Neural cell (in vitro differentiated cells): ENCODE measurements around the gene SMAD9. TPM values are rescaled to one million over a fixed set of nuclear protein-coding genes. Genes with fewer than 3 reads are reported as not detected.

ENCODE experiments used
- H2AFZ ChIP-seq: fragments of 200-600, 300-800 bp; sonication (generic), shearing (Covaris generic); 2 replicates; pipeline ENCODE4 v1.6.0; 2014; ENCODE audit warnings: low read depth, mild to moderate bottlenecking, antibody characterized with exemption, low read length, moderate library complexity
- H3F3A ChIP-seq: fragments of 200-600 bp; shearing (Covaris generic); 2 replicates; pipeline ENCODE4 v1.6.1; 2016; ENCODE audit warnings: mild to moderate bottlenecking, moderate library complexity, mixed read lengths, antibody characterized with exemption, low read length; ENCODE audit not compliant: insufficient read depth, poor library complexity, severe bottlenecking
- H3K27ac ChIP-seq: fragments of 200-600, 300-800 bp; sonication (generic), shearing (Covaris generic); 2 replicates; pipeline ENCODE4 v1.5.1; 2014; ENCODE audit warnings: mild to moderate bottlenecking, low read length, moderate library complexity
- H3K27me3 ChIP-seq: fragments of 300-800, 200-600 bp; sonication (generic), shearing (Covaris generic); 2 replicates; pipeline ENCODE4 v1.6.0; 2014; ENCODE audit warnings: mild to moderate bottlenecking, low read depth, low read length, moderate library complexity; ENCODE audit not compliant: insufficient read depth
- H3K36me3 ChIP-seq: fragments of 300-800, 200-600 bp; sonication (generic), shearing (Covaris generic); 2 replicates; pipeline ENCODE4 v1.5.1; 2014; ENCODE audit warnings: mild to moderate bottlenecking, antibody characterized with exemption, low read length, moderate library complexity; ENCODE audit not compliant: insufficient read depth
- H3K4me2 ChIP-seq: fragments of 300-800, 200-600 bp; sonication (generic), shearing (Covaris generic); 2 replicates; pipeline ENCODE4 v1.6.0; 2014; ENCODE audit warnings: mild to moderate bottlenecking, low read length
- H3K4me3 ChIP-seq: fragments of 300-800, 200-600 bp; sonication (generic), shearing (Covaris generic); 2 replicates; pipeline ENCODE4 v1.5.1; 2014; ENCODE audit warnings: mild to moderate bottlenecking, low read length, moderate library complexity
- H3K79me2 ChIP-seq: fragments of 200-600 bp; shearing (Covaris generic); replicated peaks from 2 replicates; pipeline ENCODE4 v1.6.0; 2014; ENCODE audit warnings: mild to moderate bottlenecking, low read length, moderate library complexity; ENCODE audit not compliant: insufficient read depth
- H3K9ac ChIP-seq: fragments of 300-800, 200-600 bp; sonication (generic), shearing (Covaris generic); 2 replicates; pipeline ENCODE4 v1.6.1; 2016; ENCODE audit warnings: mild to moderate bottlenecking, low read length, mixed read lengths
- H3K9me2 ChIP-seq: fragments of 200-600 bp; shearing (Covaris generic); 2 replicates; pipeline ENCODE4 v1.6.1; 2016; ENCODE audit warnings: mild to moderate bottlenecking, low read length, mixed read lengths; ENCODE audit not compliant: insufficient read depth
- H3K9me3 ChIP-seq: fragments of 200-600, 300-800 bp; sonication (generic), shearing (Covaris generic); 2 replicates; pipeline ENCODE4 v1.6.1; 2016; ENCODE audit warnings: mild to moderate bottlenecking, mixed run types, low read length, moderate library complexity, mixed read lengths
- H4K20me1 ChIP-seq: fragments of 200-600 bp; shearing (Covaris generic); 2 replicates; pipeline ENCODE4 v1.6.1; 2016; ENCODE audit warnings: mild to moderate bottlenecking, mixed run types; ENCODE audit not compliant: insufficient read depth
- EP300 ChIP-seq: fragments of 450-650 bp; conservative IDR thresholded peaks from 2 replicates; pipeline ENCODE4 v1.6.1; 2014; ENCODE audit warnings: antibody characterized with exemption, mild to moderate bottlenecking, moderate library complexity; ENCODE audit not compliant: poor library complexity, severe bottlenecking
- EZH2 ChIP-seq: fragments of 200-600, 300-800 bp; shearing (Covaris generic), sonication (generic); IDR thresholded peaks from 2 replicates; pipeline ENCODE4 v1.6.1; 2014; ENCODE audit warnings: antibody characterized with exemption, low read length, borderline replicate concordance, mild to moderate bottlenecking; ENCODE audit not compliant: insufficient read depth, poor library complexity, severe bottlenecking
- MXI1 ChIP-seq: fragments of 450-650 bp; conservative IDR thresholded peaks from 2 replicates; pipeline ENCODE4 v1.6.1; 2014; ENCODE audit warnings: antibody characterized with exemption, mild to moderate bottlenecking; ENCODE audit not compliant: poor library complexity, severe bottlenecking
- POLR2AphosphoS5 ChIP-seq: IDR thresholded peaks from 2 replicates; pipeline ENCODE4 v1.6.1; 2012
- RAD21 ChIP-seq: fragments of 450-650 bp; conservative IDR thresholded peaks from 2 replicates; pipeline ENCODE4 v1.6.1; 2014; ENCODE audit warnings: antibody characterized with exemption, mild to moderate bottlenecking, moderate library complexity
- SMC3 ChIP-seq: fragments of 450-650 bp; conservative IDR thresholded peaks from 2 replicates; pipeline ENCODE4 v1.6.1; 2014; ENCODE audit warnings: antibody characterized with exemption, mild to moderate bottlenecking, moderate library complexity; ENCODE audit not compliant: poor library complexity
- TAF1 ChIP-seq: IDR thresholded peaks from 2 replicates; pipeline ENCODE4 v1.6.1; 2012; ENCODE audit warnings: low read depth
- polyA plus RNA-seq: library from polyadenylated mRNA; depleted of rRNA; stranded (reverse); fragments of >200 nt; gene quantifications from 2 replicates; pipeline ENCODE4 v1.2.3, GENCODE V29; 2014
- TF ChIP-seq, protein P1 (sequence below): fragments of 450-650 bp; IDR thresholded peaks from 2 replicates; pipeline ENCODE4 v1.5.1; 2014; ENCODE audit warnings: antibody characterized with exemption, mild to moderate bottlenecking, moderate library complexity; ENCODE audit not compliant: poor library complexity, severe bottlenecking
- TF ChIP-seq, protein P2 (sequence below): IDR thresholded peaks from 2 replicates; pipeline ENCODE4 v1.6.1; 2012; ENCODE audit warnings: borderline replicate concordance

The SMAD9 gene
- polyA plus RNA-seq, 1 donor from 2014 or later = 2.5 TPM

DNA sequence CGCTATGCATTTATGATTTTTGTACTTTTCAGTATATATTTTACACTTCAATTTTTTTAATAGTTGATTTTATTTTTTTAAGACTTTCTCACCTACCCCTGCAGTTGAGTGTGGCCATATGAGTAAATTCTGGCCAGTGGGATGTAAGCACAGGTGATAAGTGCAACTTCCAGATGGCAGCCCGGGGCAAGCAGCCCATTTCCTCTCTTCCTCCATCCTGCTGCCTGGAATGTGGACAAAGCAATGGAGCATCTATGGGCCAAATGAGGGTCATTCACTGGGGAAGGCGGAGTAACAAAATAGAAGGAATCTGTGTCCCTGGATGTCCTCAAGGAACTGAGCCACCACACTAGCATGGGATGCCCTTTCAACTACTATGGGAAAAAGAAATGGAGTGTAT, 88.7 kb downstream of the SMAD9 start:
- H3K36me3 ChIP-seq = no peaks in the 10 kb centered on the region
- no peaks in the 10 kb centered on the region for H3K79me2 ChIP-seq
- H3K9me2 ChIP-seq = no peaks in the 10 kb centered on the region
- no peak overlapping the region for H2AFZ ChIP-seq
- H3K9me3 ChIP-seq = no peaks in the 10 kb centered on the region
- H3K27ac ChIP-seq = no peak overlapping the region
- no peaks in the 10 kb centered on the region for H4K20me1 ChIP-seq
- no peaks in the 10 kb centered on the region for H3K27me3 ChIP-seq
- no peak overlapping the region for H3K4me3 ChIP-seq
- H3F3A ChIP-seq = no peaks in the 10 kb centered on the region
- no peak overlapping the region for H3K9ac ChIP-seq
- no peak overlapping the region for H3K4me2 ChIP-seq
- TF ChIP-seq, protein P1, sequence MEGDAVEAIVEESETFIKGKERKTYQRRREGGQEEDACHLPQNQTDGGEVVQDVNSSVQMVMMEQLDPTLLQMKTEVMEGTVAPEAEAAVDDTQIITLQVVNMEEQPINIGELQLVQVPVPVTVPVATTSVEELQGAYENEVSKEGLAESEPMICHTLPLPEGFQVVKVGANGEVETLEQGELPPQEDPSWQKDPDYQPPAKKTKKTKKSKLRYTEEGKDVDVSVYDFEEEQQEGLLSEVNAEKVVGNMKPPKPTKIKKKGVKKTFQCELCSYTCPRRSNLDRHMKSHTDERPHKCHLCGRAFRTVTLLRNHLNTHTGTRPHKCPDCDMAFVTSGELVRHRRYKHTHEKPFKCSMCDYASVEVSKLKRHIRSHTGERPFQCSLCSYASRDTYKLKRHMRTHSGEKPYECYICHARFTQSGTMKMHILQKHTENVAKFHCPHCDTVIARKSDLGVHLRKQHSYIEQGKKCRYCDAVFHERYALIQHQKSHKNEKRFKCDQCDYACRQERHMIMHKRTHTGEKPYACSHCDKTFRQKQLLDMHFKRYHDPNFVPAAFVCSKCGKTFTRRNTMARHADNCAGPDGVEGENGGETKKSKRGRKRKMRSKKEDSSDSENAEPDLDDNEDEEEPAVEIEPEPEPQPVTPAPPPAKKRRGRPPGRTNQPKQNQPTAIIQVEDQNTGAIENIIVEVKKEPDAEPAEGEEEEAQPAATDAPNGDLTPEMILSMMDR = no peak
- TF ChIP-seq EP300 (no peak), POLR2AphosphoS5 (no peak)

DNA sequence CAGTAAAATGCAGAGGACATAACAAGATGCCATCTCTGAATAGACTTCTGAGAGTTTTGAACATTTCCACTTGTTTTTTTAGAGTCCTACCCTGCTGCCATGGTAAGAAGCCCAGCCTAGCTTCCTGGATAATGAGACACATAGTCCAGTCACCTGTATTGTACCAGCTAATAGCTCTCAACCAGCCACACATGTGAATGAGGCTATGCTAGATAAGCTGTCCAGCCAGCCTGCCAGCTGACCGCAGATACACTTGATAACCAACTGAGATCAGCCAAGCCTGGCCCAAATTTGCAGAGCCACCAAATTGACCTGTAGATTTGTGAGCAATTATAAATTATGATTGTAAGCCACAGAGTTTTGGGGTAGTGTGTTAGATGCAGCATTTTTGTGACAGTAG, 90.3 kb downstream of the SMAD9 start:
- Histone ChIP-seq H3K4me2 (no peak overlapping the region), H2AFZ (no peak overlapping the region), H4K20me1 (no peaks in the 10 kb centered on the region), H3F3A (no peaks in the 10 kb centered on the region), H3K4me3 (no peak overlapping the region), H3K27me3 (no peaks in the 10 kb centered on the region), H3K79me2 (peaks cover 8% of the 10 kb centered on the region), H3K27ac (no peak overlapping the region), H3K9me2 (no peaks in the 10 kb centered on the region), H3K36me3 (no peaks in the 10 kb centered on the region), H3K9ac (no peak overlapping the region), H3K9me3 (no peaks in the 10 kb centered on the region)
- TF ChIP-seq SMC3 (no peak), MXI1 (no peak), POLR2AphosphoS5 (no peak), EP300 (no peak), RAD21 (no peak), EZH2 (no peak), TAF1 (no peak)
- TF ChIP-seq, protein P1 = no peak
- TF ChIP-seq, protein P2, sequence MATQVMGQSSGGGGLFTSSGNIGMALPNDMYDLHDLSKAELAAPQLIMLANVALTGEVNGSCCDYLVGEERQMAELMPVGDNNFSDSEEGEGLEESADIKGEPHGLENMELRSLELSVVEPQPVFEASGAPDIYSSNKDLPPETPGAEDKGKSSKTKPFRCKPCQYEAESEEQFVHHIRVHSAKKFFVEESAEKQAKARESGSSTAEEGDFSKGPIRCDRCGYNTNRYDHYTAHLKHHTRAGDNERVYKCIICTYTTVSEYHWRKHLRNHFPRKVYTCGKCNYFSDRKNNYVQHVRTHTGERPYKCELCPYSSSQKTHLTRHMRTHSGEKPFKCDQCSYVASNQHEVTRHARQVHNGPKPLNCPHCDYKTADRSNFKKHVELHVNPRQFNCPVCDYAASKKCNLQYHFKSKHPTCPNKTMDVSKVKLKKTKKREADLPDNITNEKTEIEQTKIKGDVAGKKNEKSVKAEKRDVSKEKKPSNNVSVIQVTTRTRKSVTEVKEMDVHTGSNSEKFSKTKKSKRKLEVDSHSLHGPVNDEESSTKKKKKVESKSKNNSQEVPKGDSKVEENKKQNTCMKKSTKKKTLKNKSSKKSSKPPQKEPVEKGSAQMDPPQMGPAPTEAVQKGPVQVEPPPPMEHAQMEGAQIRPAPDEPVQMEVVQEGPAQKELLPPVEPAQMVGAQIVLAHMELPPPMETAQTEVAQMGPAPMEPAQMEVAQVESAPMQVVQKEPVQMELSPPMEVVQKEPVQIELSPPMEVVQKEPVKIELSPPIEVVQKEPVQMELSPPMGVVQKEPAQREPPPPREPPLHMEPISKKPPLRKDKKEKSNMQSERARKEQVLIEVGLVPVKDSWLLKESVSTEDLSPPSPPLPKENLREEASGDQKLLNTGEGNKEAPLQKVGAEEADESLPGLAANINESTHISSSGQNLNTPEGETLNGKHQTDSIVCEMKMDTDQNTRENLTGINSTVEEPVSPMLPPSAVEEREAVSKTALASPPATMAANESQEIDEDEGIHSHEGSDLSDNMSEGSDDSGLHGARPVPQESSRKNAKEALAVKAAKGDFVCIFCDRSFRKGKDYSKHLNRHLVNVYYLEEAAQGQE = no peak
